Measurements from ENCODE around the gene MAP3K6.

DNA sequence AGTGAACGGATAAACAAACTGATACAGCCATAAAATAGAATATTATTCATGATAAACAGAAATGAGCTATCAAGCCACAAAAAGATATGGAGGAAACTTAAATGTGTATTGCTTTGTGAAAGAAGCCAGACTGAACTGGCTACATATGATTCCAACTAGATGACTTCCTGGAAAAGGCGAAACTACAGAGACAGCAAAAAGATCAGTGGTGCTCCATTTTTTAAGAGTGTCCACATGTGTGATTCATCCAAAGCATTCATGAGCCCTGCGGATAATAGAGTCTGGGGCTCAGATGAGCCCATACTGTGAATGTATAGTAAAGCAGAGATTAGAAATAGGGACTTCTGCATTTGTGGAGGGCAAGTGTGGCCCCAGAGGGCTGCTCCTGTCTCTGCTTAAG lies 52.6 kb downstream of the MAP3K6 start:
- TF ChIP-seq, protein P1, sequence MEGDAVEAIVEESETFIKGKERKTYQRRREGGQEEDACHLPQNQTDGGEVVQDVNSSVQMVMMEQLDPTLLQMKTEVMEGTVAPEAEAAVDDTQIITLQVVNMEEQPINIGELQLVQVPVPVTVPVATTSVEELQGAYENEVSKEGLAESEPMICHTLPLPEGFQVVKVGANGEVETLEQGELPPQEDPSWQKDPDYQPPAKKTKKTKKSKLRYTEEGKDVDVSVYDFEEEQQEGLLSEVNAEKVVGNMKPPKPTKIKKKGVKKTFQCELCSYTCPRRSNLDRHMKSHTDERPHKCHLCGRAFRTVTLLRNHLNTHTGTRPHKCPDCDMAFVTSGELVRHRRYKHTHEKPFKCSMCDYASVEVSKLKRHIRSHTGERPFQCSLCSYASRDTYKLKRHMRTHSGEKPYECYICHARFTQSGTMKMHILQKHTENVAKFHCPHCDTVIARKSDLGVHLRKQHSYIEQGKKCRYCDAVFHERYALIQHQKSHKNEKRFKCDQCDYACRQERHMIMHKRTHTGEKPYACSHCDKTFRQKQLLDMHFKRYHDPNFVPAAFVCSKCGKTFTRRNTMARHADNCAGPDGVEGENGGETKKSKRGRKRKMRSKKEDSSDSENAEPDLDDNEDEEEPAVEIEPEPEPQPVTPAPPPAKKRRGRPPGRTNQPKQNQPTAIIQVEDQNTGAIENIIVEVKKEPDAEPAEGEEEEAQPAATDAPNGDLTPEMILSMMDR (IDR thresholded peaks at IDR 0.05; ENCODE audit: low read length) = no peak
- no peak for TF ChIP-seq EZH2phosphoT487 (IDR thresholded peaks at IDR 0.05; ENCODE audit: low read length)
- TF ChIP-seq EZH2 (optimal IDR thresholded peaks at IDR 0.05; ENCODE audit: low read depth, low read length) = no peak

Measured in MM.1S (cell line).